GM23248 (cell line): ENCODE measurements around the gene C9orf152. TPM values are rescaled to one million over a fixed set of nuclear protein-coding genes. Genes with fewer than 3 reads are reported as not detected.
"Not testable (repeated sequence)": the region's sequence is repeated elsewhere in the genome, so short reads cannot be mapped to it uniquely, and the experiment has no call there.

Source experiments
- DNase-seq: peaks from one replicate; pipeline ENCODE4 v3.0.0-alpha.2; 2015
- H2AFZ ChIP-seq: fragments of 200-600 bp; sonication (generic); 2 replicates; pipeline ENCODE4 v1.6.1; 2016; ENCODE audit warnings: antibody characterized with exemption
- H3F3A ChIP-seq: fragments of 200-600 bp; sonication (generic); 2 replicates; pipeline ENCODE4 v1.6.1; 2016; ENCODE audit warnings: mild to moderate bottlenecking, antibody characterized with exemption, mixed run types; ENCODE audit not compliant: insufficient read depth
- H3K27ac ChIP-seq: fragments of 200-600 bp; sonication (generic); 2 replicates; pipeline ENCODE4 v1.5.1; 2016; ENCODE audit warnings: mild to moderate bottlenecking
- H3K27me3 ChIP-seq: fragments of 200-600 bp; sonication (generic); replicated peaks from 2 replicates; pipeline ENCODE4 v1.6.1; 2016; ENCODE audit warnings: mild to moderate bottlenecking; ENCODE audit not compliant: insufficient read depth
- H3K36me3 ChIP-seq: fragments of 200-600 bp; sonication (generic); 2 replicates; pipeline ENCODE4 v1.6.1; 2016; ENCODE audit warnings: low read depth, mild to moderate bottlenecking
- H3K4me1 ChIP-seq: fragments of 200-600 bp; sonication (generic); 2 replicates; pipeline ENCODE4 v1.6.1; 2016; ENCODE audit warnings: mild to moderate bottlenecking; ENCODE audit not compliant: insufficient read depth
- H3K4me2 ChIP-seq: fragments of 200-600 bp; sonication (generic); one replicate; pipeline ENCODE4 v1.6.1; 2016; ENCODE audit warnings: mild to moderate bottlenecking; ENCODE audit not compliant: unreplicated experiment
- H3K4me3 ChIP-seq: fragments of 200-600 bp; sonication (generic); 2 replicates; pipeline ENCODE4 v1.5.1; 2016; ENCODE audit warnings: mild to moderate bottlenecking
- H3K79me2 ChIP-seq: fragments of 200-600 bp; sonication (generic); 2 replicates; pipeline ENCODE4 v1.6.1; 2016; ENCODE audit warnings: mild to moderate bottlenecking; ENCODE audit not compliant: insufficient read depth
- H3K9ac ChIP-seq: fragments of 200-600 bp; sonication (generic); 2 replicates; pipeline ENCODE4 v1.6.1; 2016; ENCODE audit warnings: mild to moderate bottlenecking
- H3K9me2 ChIP-seq: fragments of 200-600 bp; sonication (generic); 2 replicates; pipeline ENCODE4 v1.6.1; 2016; ENCODE audit warnings: mixed run types, mild to moderate bottlenecking, moderate library complexity; ENCODE audit not compliant: insufficient read depth
- H3K9me3 ChIP-seq: fragments of 200-600 bp; sonication (generic); one replicate; pipeline ENCODE4 v1.6.1; 2017; ENCODE audit warnings: low read depth
- H4K20me1 ChIP-seq: fragments of 200-600 bp; sonication (generic); 2 replicates; pipeline ENCODE4 v1.6.0; 2016; ENCODE audit not compliant: insufficient read depth
- EZH2 ChIP-seq: fragments of 200-600 bp; sonication (generic); IDR thresholded peaks from 2 replicates; pipeline ENCODE4 v1.6.1; 2018; ENCODE audit warnings: antibody characterized with exemption, mild to moderate bottlenecking; ENCODE audit not compliant: insufficient read depth, poor library complexity, severe bottlenecking
- EZH2phosphoT487 ChIP-seq: fragments of 200-600 bp; sonication (generic); IDR thresholded peaks from 2 replicates; pipeline ENCODE4 v1.6.1; 2018; ENCODE audit warnings: antibody characterized with exemption, moderate library complexity, mild to moderate bottlenecking, low read depth; ENCODE audit not compliant: insufficient read depth
- WGBS, 2 experiments: methylation state at CpG; one replicate each; pipeline ENCODE4 v1.1.6; 2015 to 2017; ENCODE audit warnings: low lambda C conversion rate in 2 of 2, low coverage in 1 of 2; ENCODE audit errors: missing lambda C conversion rate in 2 of 2; 5-methylcytosine and 5-hydroxymethylcytosine counted together
- in situ Hi-C: fragments of 300-500 bp; cut with MboI; formaldehyde crosslinking; loops from 2 replicates; pipeline ENCODE4 v1.15.0; 2020
- polyA plus RNA-seq: library from polyadenylated mRNA; unstranded; fragments of >200 nt; fragmentation: Nextera tagmentation; extraction: Ambion mirVana; gene quantifications from 2 replicates; pipeline ENCODE4 v1.2.1, GENCODE V29; 2016
- total RNA-seq: library from RNA; depleted of rRNA; stranded (reverse); fragments of >200 nt; shearing (Covaris generic); gene quantifications from 2 replicates; pipeline ENCODE4 v1.2.3, GENCODE V29; 2014

Gene C9orf152
- total and polyA plus RNA-seq, 2 experiments from 2014 or later = not detected

GRCh38 chr9:110255463-110256379, 47.8 kb upstream of the C9orf152 start:
- 0 to 1% methylated on average over 45 to 58 of the region's 81 CpGs for WGBS, 2 experiments

GRCh38 chr9:110255034-110255462, 47.1 kb upstream of the C9orf152 start:
- Histone ChIP-seq H2AFZ (peak overlapping the region; percentile 71; the same call in 1 of the 2 replicates), H3K4me2 (peak overlapping the region; percentile 88), H3K9ac (peak overlapping the region; percentile 95), H3F3A (0 out of 2 replicates have a peak, but pooled peaks cover 22% of the 10 kb centered on the region), H4K20me1 (peaks cover 27% of the 10 kb centered on the region), H3K4me3 (peak overlapping the region; percentile 87), H3K27me3 (no peaks in the 10 kb centered on the region), H3K4me1 (peaks cover 35% of the 10 kb centered on the region), H3K79me2 (peaks cover 62% of the 10 kb centered on the region), H3K9me3 (no peaks in the 10 kb centered on the region), H3K9me2 (no peaks in the 10 kb centered on the region), H3K36me3 (peaks cover 12% of the 10 kb centered on the region), H3K27ac (peak overlapping the region; percentile 96)
- WGBS, 2 experiments = 1 to 4% methylated on average over 17 of the region's 17 CpGs
- DNase-seq = no peak
- in situ Hi-C loops = no loop called here
- TF ChIP-seq EZH2 (no peak), EZH2phosphoT487 (no peak)

More at GRCh38 chr9:110255463-110256379, 47.8 kb upstream of the C9orf152 start:
- Histone ChIP-seq H3K9ac (peak overlapping the region; percentile 95), H3K4me3 (peak overlapping the region; percentile 87), H3K36me3 (peaks cover 5% of the 10 kb centered on the region), H3K4me1 (peaks cover 39% of the 10 kb centered on the region), H3K79me2 (peaks cover 55% of the 10 kb centered on the region), H3K4me2 (peak overlapping the region; percentile 88), H3K9me3 (no peaks in the 10 kb centered on the region), H3K27ac (peak overlapping the region; percentile 96), H3K27me3 (no peaks in the 10 kb centered on the region), H2AFZ (peak overlapping the region; percentile 71; the same call in 1 of the 2 replicates), H3K9me2 (no peaks in the 10 kb centered on the region), H4K20me1 (peaks cover 22% of the 10 kb centered on the region), H3F3A (0 out of 2 replicates have a peak, but pooled peaks cover 19% of the 10 kb centered on the region)
- in situ Hi-C loops = no loop called here
- TF ChIP-seq EZH2 = no peak
- TF ChIP-seq EZH2phosphoT487 = no peak
- peak; percentile 85 for DNase-seq

GRCh38 chr9:110254500-110254899, 46.5 kb upstream of the C9orf152 start:
- no peak overlapping the region for H2AFZ ChIP-seq
- H4K20me1 ChIP-seq = peaks cover 27% of the 10 kb centered on the region
- H3K9me2 ChIP-seq = no peaks in the 10 kb centered on the region
- H3K36me3 ChIP-seq = peaks cover 17% of the 10 kb centered on the region
- in situ Hi-C loops = no loop called here
- H3K4me2 ChIP-seq = peak overlapping the region; percentile 88
- H3K27ac ChIP-seq = peak overlapping the region; percentile 96
- peak overlapping the region; percentile 95 for H3K9ac ChIP-seq
- no peaks in the 10 kb centered on the region for H3K27me3 ChIP-seq
- 0 out of 2 replicates have a peak, but pooled peaks cover 25% of the 10 kb centered on the region for H3F3A ChIP-seq
- DNase-seq = no peak
- no peak for TF ChIP-seq EZH2
- TF ChIP-seq EZH2phosphoT487 = no peak
- H3K4me3 ChIP-seq = peak overlapping the region; percentile 87
- WGBS, 2 experiments = 44% methylated on average over 2 of the region's 2 CpGs
- no peaks in the 10 kb centered on the region for H3K9me3 ChIP-seq
- peaks cover 35% of the 10 kb centered on the region for H3K4me1 ChIP-seq
- H3K79me2 ChIP-seq = peaks cover 67% of the 10 kb centered on the region

GRCh38 chr9:110252509-110253139, 44.7 kb upstream of the C9orf152 start:
- Histone ChIP-seq H4K20me1 (peaks cover 27% of the 10 kb centered on the region), H3K4me2 (peak overlapping the region; percentile 88)

GRCh38 chr9:110251770-110252169, 43.8 kb upstream of the C9orf152 start:
- in situ Hi-C loops = not testable (repeated sequence)
- WGBS, 2 experiments = 97 to 99% methylated on average over 5 of the region's 5 CpGs

More at GRCh38 chr9:110252509-110253139, 44.7 kb upstream of the C9orf152 start:
- H3K9me2 ChIP-seq = no peaks in the 10 kb centered on the region
- 54 to 57% methylated on average over 10 of the region's 10 CpGs for WGBS, 2 experiments
- in situ Hi-C loops = no loop called here
- no peaks in the 10 kb centered on the region for H3K27me3 ChIP-seq
- H3K4me3 ChIP-seq = peak overlapping the region; percentile 87
- TF ChIP-seq EZH2 (no peak), EZH2phosphoT487 (no peak)
- H3K4me1 ChIP-seq = peaks cover 28% of the 10 kb centered on the region
- peak overlapping the region; percentile 44 for H3K27ac ChIP-seq
- H3K36me3 ChIP-seq = peaks cover 34% of the 10 kb centered on the region
- no peaks in the 10 kb centered on the region for H3K9me3 ChIP-seq
- peak; percentile 44 for DNase-seq
- H3K9ac ChIP-seq = peak overlapping the region; percentile 95
- H3K79me2 ChIP-seq = peaks cover 86% of the 10 kb centered on the region
- 0 out of 2 replicates have a peak, but pooled peaks cover 21% of the 10 kb centered on the region for H3F3A ChIP-seq
- H2AFZ ChIP-seq = no peak overlapping the region

More at GRCh38 chr9:110251770-110252169, 43.8 kb upstream of the C9orf152 start:
- H2AFZ ChIP-seq, DNase-seq, H3K9me3 ChIP-seq, H3K9me2 ChIP-seq, H3K27ac ChIP-seq, H3K9ac ChIP-seq, H3K4me3 ChIP-seq, H3K27me3 ChIP-seq: not testable (repeated sequence)
- H3K36me3 ChIP-seq = peaks cover 40% of the 10 kb centered on the region
- H4K20me1 ChIP-seq = peaks cover 27% of the 10 kb centered on the region
- 0 out of 2 replicates have a peak, but pooled peaks cover 16% of the 10 kb centered on the region for H3F3A ChIP-seq
- H3K79me2 ChIP-seq = peaks cover 95% of the 10 kb centered on the region
- peaks cover 20% of the 10 kb centered on the region for H3K4me1 ChIP-seq
- H3K4me2 ChIP-seq = peak overlapping the region; percentile 88
